RWPE1 (cell line): ENCODE measurements around the gene NUMA1.

Experiments
- CTCF ChIA-PET: fragments of 350-600 bp; sonication (Branson Sonifier 250); formaldehyde crosslinking; extraction: SDS; loops from one replicate; lab custom pipeline; 2021; lab: Yijun Ruan, JAX
- POLR2A ChIA-PET: fragments of 400-600 bp; formaldehyde crosslinking; extraction: SDS; loops from one replicate; lab custom pipeline; 2020; ENCODE audit warnings: antibody characterized with exemption; ENCODE audit not compliant: low non-redundant PET; lab: Yijun Ruan, JAX
- DNase-seq: peaks from one replicate; pipeline ENCODE4 v3.0.0; 2012; ENCODE audit warnings: low spot score
- H3K27ac ChIP-seq: fragments of 450-650 bp; 2 replicates; pipeline ENCODE4 v1.5.1; 2017
- CTCF ChIP-seq: fragments of 450-650 bp; conservative IDR thresholded peaks from 2 replicates; pipeline ENCODE4 v1.5.1; 2017; ENCODE audit warnings: low read depth, mild to moderate bottlenecking

Gene NUMA1

GRCh38 chr11:72018171-72018570 is 62.2 kb downstream of the NUMA1 start:
- H3K27ac ChIP-seq: peak overlapping the region; percentile 10; the same call in 1 of the 2 replicates
- TF ChIP-seq CTCF: no peak
- DNase-seq: no peak
- ChIA-PET CTCF (interaction anchor here (0.6 to 1.3 kb wide), 2 partner anchors 15 to 73 kb away, joined by 3 to 6 read pairs; no protein-coding TSS in a partner anchor), POLR2A (no interaction called here)

DNA sequence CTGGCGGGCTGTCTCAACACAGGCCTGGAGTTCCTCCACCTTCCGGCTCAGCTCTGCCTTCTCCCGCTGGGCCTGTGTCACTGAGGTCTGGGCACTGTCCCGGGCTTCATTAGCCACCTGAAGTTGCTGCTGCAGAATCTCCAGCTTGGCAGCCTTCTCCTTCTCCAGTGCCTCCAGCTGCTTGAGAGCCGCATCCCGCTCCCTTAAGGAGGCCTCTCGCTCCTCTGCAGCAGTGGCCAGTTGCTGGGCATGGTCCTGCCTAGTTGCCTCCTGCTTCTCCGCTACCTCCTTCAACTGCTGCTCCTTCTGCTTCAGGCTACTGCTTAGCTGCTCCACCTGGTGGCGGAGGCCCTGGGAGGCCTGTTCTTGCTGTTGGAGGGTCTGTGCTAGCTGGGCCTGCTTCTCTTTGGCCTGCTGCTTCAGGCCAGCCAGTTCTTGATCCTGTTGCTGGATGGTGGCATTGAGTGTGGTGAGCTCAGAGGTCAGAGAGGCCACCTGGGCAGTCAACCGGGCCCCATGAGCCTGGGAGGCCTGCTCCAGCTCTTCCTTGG is 64.8 kb downstream of the NUMA1 start:
- CTCF ChIA-PET: interaction anchor here (0.5 to 2.5 kb wide), 3 partner anchors 9 to 404 kb away, joined by 3 to 20 read pairs (median 4); no protein-coding TSS in a partner anchor
- no peak for TF ChIP-seq CTCF
- no peak for DNase-seq
- POLR2A ChIA-PET: no interaction called here
- peak overlapping the region; percentile 87 for H3K27ac ChIP-seq

DNA sequence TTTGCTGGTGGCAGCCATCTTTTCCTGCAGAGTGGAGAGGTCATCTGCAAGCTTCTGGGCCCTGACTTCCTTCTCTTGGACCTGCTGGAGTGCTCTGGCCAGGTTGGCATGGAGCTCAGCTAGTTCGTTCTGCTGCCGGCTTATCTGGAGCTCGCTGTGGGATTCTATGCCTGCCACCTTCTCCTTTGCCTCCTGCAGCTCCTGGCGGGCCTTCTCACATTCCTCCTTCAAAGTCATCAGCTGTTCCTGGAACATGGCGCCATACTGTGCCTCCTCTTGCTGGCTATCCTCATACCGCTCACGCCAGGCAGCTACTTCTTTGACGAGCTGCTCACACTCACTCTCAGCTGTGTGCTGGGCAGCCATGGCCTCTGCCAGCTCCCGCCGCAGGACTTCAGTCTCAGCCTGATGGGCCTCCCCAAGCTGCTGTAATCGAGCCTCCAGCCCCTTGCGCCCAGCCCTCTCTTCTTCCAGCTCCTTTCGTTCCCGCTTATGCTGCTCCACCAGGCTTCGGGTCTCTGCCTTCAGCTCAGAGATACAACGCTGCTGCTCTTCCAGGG is 65.5 kb downstream of the NUMA1 start:
- TF ChIP-seq CTCF: no peak
- peak overlapping the region; percentile 87 for H3K27ac ChIP-seq
- ChIA-PET POLR2A (interaction anchor here (0.5 kb wide), 1 partner anchor 65 kb away, joined by 7 read pairs; no protein-coding TSS in a partner anchor), CTCF (interaction anchor here (0.6 to 2.5 kb wide), 4 partner anchors 9 to 286 kb away, joined by 3 to 20 read pairs (median 4); no protein-coding TSS in a partner anchor)
- no peak for DNase-seq

DNA sequence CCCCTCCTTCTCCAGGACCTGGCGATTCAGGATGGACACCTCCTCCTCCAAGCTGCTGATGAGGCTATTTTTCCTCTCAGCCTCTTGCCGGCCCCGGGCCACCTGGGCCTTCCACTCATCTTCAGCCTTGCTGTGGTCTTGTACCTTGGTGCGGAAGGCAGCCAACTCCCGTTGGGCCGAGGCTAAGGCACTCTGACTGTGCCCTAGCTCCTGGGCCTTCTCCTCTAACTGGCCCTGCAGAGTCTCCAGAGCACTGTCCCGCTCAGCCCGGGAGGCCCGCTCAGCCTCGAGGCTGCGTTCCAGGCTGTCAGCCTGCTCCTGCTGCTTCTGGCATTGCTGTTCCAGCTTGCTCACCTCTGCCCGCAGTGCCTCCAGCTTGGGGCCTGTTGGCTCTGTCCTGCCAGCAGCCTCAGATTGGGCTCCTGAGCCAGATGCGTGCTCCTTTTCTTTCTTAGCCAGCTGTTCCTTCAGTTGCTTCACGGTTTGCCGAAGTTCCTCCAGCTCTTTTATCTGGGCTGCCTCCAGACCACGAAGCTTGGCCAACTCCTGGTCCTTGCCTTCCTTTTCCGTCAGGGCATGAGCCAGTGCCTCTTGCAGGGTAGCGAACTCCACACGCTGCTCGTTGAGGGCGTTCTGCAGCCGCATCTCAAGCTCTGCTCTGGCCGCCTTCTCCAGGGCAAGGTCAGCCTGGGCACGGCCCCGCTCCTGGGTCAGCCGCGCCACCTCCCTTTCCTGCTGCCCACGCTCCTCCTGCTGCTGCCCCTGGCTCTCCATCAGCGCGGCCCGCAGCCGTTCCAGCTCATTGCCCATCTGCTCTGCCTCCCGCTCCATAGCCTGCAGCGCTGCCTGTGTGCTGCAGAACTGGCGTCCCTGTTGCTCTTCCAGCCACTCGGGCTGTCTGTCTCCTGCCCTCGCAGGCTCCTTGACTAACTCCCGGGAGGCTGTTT is 66.3 kb downstream of the NUMA1 start:
- ChIA-PET CTCF (interaction anchor here (0.6 to 2.5 kb wide), 5 partner anchors 9 to 287 kb away, joined by 3 to 20 read pairs (median 3); no protein-coding TSS in a partner anchor), POLR2A (no interaction called here)
- no peak for TF ChIP-seq CTCF
- peak overlapping the region; percentile 87 for H3K27ac ChIP-seq
- DNase-seq: no peak

DNA sequence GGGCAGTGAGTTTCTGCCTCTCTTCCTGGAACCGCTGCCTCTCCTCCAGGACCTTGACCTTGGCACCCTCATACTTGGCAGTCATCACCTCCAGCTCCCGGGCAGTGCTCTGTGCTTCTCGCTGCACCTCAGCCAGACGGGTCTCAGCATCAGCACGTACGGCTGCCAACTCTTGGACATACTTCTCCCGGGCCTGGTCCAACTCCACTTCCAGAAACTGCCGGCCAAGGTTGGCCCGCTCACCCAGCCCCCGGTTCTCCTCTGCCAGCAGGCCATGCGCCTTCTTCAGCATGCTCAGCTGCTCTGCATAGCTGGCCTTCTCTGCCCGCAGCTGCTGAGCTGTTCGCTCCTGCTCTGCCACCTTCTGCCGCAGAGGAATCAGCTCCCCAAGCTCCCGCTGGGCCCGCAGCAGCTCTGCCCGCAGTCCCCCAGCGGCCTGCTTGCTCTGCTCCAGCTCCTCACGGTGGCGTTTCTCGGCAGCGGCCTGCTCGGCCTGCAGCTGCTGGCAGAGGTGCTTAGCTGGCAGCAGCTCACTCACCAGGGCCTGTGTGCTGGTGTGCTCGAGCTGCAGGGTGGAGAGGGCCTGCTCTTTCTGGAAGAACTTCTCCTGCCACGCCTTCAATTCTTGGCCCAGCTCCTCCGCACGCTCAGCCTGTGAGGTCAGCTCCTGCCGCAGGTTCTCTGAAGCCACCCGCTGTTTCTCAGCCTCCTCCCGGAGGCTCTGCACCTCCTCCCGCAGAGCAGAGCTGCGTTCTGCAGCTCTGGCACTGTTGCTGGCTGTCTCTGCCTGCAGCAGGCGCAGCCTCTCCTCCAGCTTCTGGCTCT is 67.2 kb downstream of the NUMA1 start:
- DNase-seq: peak; percentile 37
- H3K27ac ChIP-seq: peak overlapping the region; percentile 87
- TF ChIP-seq CTCF: no peak
- CTCF ChIA-PET: interaction anchor here (0.7 to 1.6 kb wide), 4 partner anchors 12 to 246 kb away, joined by 3 to 5 read pairs (median 4); no protein-coding TSS in a partner anchor
- POLR2A ChIA-PET: no interaction called here
